ENCODE results near the gene CCDC183.
"Not testable (repeated sequence)": the region's sequence is repeated elsewhere in the genome, so short reads cannot be mapped to it uniquely, and the experiment has no call there.

Gene CCDC183

DNA sequence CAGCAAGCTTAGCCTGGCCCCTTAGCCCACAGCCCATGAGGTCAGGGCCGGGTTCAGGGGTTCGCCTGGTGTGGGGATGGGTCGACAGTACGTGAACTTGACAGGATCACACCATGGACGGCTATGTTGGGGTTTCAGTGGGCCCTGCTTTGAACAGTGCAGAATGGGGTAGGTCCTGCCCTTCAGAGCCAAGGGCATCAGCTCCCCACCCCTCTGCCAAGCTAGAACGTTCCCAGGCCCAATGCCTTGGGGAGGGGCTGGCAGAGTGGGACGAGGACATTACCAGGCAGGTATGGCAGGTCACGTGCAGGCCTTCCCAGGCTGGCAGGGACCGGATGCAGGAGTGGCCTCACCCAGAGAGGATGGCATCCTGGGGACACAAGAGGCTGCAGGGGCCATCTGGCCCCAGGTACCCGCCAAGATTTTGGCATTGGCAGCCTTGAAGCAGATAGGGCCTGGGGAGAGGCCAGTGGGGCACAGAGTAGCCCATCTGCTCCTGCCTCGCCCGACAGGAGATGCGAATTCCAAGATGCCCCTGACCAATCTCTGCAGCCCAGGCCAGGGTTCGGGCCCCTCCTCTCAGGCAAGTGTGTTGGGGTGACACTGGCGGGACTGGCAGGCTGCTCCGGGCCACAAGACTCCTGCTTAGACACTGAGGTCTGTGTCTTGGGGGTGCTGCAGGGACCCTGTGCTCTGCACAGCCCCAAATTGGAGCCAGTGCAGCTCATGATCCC is 45.7 kb downstream of the CCDC183 start:
- DNase-seq; in situ Hi-C loops (cut with HindIII; ENCODE audit: low pct_ligation_motif_present, low pct_unique_long_range_greater_than_20kb, low sequenced_read_pairs): not testable (repeated sequence)

DNA sequence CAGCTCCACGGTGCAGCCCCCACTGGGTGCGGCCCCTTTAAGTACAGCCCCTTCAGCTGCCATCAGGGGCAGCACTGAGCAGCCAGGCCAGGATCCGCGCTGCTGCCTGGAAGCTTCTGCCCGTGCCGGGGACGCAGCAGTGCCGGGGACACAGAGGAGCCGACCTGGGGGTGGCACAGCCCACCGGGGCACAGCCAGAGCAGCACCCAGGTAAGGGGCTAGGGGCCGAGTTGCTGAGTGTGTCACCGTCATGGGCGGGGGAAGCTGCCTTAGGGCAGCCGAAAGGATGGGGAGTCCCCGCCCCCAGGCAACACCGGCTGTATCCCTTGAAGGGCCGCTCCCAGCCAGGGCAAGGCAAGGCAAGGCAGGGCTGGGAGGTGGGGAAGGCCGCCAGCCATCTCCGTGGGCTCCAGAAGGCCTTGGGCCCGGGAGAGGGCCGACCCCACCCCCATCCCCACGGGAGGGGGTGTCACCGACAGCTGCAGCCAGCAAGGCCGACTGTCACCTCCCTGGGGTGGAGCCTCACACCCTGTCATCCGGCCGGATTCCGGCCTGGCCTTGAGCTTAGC is 46.3 kb downstream of the CCDC183 start, which contains the start of gene AJM1:
Gene AJM1 (plus strand): TSS at position 99 of the 569 bp plus-strand sequence. CDS start 1,937 bp downstream, outside the sequence.
- DNase-seq: peak; percentile 70
- in situ Hi-C loops (cut with HindIII; ENCODE audit: low pct_ligation_motif_present, low pct_unique_long_range_greater_than_20kb, low sequenced_read_pairs): not testable (repeated sequence)

DNA sequence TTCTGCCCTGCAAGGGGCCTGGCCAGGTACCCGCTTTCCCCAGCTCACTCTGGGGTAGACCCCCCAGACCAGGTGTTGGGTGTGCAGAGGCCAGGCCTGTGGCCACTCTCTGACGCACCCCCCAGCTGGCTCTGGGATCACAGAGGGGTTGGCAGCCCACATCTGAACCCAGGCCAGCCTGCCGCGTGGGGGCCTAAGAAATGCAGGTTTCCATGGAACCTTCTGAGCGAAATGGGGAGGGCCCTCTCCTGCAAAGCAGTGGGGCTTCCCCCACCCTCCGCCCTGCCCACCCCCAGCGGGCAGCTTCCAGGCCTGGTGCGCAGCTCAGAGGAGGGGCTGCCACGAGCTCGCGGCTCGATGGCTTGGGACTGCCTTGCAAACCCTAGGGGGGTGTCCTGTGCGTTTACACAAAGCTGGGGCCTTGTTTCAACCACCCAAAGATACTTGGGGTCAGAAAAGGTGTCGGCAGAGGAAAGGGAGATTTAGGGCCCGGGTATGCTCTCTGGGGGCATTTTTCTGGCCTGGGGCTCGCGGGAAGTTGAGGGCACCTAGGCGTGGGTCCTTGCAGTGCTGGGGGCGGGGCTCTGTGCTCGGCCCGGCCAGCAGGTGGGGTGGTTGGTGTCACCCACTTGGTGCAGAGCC is 47.1 kb downstream of the CCDC183 start:
- in situ Hi-C loops (cut with HindIII; ENCODE audit: low pct_ligation_motif_present, low pct_unique_long_range_greater_than_20kb, low sequenced_read_pairs); DNase-seq: not testable (repeated sequence)

DNA sequence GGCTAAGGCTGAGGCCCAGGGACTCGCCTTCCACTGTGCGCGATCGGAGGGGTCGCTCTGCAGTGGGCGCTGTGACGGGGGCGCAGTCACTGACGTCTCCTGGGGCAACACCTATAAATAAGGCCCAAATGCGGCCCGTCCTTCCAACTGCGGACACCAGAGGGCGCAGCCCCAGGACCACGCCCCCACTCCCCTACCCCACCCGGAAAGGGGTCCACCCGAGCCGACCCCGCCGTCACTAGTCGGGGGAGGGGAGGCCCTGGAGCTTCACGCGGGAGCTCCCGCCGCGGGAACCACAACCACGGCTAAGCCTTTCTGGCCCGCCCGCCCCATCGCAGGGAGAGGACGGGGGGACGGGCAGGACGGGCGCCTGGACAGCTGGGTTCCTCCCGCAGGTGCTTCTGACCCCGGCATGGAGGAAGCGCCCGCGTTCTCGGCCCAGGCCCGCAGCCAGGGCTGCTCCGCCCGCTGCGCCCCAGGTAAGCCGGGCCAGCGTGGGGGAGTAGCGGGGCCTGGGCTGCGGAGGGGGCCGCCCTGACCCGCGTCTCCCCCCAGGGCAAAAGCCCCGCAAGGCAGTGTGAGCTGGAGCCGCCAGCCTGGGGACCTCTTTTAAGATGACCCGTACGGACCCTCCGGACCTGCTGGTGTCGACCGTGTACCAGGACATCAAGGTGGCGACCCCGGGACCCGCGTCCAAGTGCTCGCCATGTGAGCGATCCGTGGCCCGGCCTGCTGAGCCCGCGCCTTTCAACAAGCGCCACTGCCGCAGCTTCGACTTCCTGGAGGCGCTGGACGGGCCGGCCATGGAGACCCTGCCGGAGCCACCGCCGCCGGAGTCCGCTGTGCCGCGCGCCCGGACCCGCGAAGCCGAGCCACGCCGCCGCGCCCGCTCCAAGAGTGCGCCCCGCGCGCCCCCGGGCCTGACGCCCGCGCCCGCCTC is 47.9 kb downstream of the CCDC183 start:
- peak; percentile 25 for DNase-seq
- in situ Hi-C loops (cut with HindIII; ENCODE audit: low pct_ligation_motif_present, low pct_unique_long_range_greater_than_20kb, low sequenced_read_pairs): not testable (repeated sequence)

DNA sequence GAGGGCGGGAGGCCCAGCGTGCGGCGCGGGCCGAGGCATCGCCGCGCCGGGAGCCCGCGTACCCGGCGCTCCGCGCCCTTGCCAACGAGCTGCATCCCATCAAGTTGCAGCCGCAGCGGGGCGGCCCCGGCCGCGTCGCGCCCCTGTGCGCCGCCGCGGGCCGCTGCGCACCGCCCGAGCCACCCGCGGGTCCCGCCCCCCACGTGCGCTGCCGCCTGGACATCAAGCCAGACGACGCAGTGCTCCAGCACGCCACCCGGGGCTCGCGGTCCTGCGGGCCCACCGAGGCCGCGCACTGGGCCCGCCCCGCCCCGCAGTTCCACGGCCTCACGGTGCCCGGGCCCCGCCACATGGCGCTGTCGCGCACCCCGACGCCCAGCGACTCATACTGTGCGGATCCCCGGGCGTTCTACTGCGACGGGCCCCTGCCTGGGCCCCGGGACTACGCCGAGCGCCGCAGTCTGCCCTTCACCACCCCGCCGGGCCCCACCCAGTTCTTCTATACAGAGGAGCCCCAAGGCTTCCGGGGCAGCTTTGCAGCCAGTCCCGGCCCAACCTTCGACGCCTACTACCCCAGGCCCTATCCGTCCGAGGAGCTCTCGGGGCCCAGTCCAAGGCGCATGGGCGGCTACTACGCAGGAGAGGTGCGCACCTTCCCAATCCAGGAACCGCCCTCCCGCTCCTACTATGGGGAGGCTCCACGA is 48.8 kb downstream of the CCDC183 start:
- in situ Hi-C loops (cut with HindIII; ENCODE audit: low pct_ligation_motif_present, low pct_unique_long_range_greater_than_20kb, low sequenced_read_pairs): no loop called here
- DNase-seq: no peak

DNA sequence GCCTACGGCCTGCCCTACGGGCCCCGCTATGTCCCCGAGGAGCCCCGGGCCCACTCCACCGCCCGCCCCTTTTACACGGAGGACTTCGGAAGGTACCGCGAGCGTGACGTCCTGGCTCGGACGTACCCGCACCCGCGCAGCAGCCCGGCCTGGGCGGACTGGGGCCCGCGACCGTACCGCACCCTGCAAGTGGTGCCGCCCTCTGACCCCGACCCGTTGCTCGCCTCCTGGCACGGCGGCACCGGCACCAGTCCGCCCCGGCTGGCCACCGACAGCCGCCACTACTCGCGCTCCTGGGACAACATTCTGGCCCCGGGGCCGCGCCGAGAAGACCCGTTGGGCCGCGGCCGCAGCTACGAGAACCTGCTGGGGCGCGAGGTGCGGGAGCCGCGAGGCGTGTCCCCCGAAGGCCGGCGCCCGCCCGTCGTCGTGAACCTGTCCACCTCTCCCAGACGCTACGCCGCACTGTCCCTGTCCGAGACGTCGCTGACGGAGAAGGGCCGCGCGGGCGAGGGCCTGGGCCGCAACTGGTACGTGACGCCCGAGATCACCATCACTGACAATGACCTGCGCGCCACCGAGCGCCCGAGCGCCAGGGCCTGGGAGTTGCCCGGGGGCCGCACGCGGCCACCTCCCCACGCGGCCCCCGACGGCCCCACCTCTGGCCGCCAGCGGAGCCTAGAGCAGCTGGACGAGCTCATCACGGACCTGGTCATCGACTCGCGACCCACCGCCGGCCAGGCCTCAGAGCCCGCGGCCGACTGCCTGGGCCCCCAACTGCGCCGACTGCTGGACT is 49.5 kb downstream of the CCDC183 start:
- no peak for DNase-seq
- in situ Hi-C loops (cut with HindIII; ENCODE audit: low pct_ligation_motif_present, low pct_unique_long_range_greater_than_20kb, low sequenced_read_pairs): no loop called here

DNA sequence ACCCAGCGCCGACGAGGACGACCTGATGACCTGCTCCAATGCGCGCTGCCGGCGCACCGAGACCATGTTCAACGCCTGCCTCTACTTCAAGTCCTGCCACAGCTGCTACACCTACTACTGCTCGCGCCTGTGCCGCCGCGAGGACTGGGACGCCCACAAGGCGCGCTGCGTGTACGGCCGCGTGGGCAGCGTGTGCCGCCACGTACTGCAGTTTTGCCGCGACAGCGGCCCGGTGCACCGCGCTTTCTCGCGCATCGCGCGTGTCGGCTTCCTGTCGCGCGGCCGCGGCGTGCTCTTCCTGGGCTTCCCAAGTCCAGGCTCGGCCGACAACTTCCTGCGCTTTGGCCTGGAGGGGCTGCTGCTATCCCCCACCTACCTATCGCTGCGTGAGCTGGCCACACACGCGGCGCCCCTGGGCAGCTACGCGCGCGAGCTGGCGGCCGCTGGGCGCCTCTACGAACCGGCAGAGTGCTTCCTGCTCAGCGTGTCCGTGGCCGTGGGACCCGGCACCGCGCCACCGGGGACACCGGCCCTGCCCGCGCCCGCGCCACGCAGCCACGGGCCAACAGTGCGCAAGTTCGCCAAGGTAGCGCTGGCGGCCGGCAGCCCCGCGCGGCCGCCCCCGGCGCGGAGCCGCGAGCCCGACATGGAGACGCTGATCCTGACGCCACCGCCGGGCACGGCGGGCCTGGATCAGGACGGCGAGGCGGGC is 50.4 kb downstream of the CCDC183 start:
- no peak for DNase-seq
- in situ Hi-C loops (cut with HindIII; ENCODE audit: low pct_ligation_motif_present, low pct_unique_long_range_greater_than_20kb, low sequenced_read_pairs): no loop called here

DNA sequence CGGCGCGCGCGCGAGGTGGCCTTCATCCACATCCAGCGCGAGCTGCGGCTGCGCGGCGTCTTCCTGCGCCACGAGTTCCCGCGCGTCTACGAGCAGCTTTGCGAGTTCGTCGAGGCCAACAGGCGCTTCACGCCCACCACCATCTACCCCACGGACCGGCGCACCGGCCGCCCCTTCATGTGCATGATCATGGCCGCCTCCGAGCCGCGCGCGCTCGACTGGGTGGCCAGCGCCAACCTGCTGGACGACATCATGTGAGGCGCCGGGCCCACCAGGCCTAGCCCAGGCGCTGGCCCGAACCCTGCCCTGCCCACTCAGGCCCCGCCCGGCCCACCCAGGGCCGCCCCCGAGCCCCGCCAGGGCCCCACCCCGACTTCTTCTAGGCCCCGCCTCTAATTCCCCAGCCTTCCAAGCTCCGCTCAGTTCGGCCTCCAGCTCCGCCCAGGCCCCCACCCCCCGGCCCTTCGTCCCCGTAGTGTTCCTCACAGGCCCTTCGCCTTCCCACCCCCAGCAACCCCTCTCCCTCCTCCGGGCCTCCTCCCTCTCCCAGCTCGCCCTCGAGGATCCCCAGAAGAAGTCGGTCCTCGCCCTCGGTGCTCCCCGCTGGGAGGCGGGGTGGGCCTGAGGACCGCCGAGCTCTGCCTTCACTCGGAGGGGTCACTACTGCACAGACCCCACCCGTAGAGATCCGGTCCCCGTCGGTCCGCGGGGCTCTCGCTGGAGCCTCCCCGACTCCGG is 51.1 kb downstream of the CCDC183 start:
- in situ Hi-C loops (cut with HindIII; ENCODE audit: low pct_ligation_motif_present, low pct_unique_long_range_greater_than_20kb, low sequenced_read_pairs): no loop called here
- peak; percentile 54 for DNase-seq

DNA sequence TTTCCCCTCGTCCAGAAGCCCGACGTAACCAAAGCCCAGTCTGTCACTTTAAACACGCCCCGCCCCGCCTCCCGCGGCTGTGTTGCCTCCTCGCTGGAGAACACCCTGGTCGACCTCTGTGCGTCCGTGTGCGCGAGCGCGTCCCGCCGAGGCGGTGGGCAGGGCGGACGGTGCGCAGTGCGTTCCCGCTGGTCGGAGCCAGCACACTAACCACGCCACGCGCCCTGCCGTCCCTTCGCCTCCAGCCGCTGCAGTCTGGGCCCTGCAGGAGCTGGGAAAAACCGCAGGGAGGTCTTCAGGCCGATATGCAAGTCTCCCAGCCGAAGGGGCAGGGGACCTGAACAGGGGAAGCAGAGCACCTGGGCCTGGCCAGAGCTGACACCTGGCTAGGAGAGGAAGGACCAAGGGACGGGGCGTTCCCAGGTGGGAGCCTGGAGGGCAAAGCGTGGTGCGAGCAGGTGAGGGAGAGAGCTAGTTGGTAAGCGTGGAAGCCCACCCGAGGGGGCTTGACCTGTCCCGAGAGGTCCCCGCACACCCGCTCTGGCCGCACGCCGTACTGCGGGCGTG is 51.8 kb downstream of the CCDC183 start:
- in situ Hi-C loops (cut with HindIII; ENCODE audit: low pct_ligation_motif_present, low pct_unique_long_range_greater_than_20kb, low sequenced_read_pairs): no loop called here
- peak; percentile 81 for DNase-seq

DNA sequence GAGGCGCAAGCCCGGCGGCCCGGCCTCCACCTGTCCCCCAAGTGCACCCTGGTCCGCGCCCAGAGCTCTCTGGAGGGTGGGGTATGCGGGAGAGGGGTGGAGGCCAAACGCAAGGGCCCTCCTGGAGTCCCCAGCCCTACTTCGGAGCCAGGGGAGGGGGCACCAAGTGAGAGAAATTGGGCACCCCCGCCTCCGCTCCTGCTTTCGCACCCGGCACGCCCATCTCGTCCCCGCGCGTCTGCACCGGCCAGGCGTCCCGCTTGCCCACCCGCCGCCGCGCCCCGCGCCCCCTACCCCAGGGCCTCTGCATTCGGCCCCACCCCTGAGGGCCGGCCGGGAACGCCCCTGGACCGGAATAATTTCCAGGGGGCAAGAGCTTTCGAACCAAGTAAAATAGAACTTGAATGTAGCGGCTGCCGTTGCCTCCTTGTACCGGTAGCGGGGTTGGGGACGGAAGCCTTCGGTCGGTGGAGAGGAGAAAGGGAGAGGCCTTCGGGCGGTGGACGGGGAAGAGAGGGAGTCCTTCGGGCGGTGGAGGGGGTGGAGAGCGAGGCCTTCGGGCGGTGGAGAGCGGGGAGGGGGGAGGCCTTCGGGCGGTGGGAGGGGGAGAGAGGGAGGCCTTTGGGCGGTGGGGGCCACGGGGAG is 52.4 kb downstream of the CCDC183 start:
- peak; percentile 51 for DNase-seq
- in situ Hi-C loops (cut with HindIII; ENCODE audit: low pct_ligation_motif_present, low pct_unique_long_range_greater_than_20kb, low sequenced_read_pairs): no loop called here

DNA sequence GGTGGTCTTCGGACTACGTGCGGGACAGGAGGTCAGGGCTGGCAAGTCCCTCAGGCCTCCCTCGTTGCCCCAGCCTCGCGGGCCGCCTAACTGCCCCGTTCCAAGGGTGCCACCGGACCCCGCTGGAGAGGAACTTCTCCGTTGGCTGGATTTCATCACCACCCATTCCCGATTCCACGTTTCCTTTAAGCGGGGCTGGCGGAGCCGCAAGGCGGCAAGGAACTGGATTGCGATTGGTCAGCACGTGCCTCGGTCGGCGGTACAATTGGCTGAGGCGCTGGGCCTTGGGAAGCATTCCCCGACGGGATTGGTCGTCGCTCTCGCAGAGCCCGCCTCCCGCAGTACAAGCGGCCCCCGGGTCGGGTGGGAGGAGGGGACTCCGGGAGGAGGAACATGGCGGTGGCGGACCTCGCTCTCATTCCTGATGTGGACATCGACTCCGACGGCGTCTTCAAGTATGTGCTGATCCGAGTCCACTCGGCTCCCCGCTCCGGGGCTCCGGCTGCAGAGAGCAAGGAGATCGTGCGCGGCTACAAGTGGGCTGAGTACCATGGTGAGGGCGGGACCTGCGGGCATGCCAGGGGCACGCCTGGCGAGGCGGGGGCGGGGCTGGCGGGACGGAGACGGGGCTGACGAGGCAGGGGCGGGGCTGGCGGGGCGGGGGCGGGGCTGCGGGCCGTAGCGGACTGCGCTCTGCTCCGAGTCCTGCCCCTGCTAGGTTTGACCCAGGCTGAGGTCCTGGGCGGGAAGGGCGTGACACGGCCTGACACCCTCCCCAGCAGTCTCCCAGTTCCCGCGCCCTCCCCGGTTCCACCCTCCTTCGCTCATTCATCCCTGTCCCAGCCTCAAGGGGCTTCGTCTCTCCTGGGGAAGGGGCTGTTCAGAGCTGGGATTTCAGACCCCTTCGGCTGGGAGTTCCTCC is 53.2 kb downstream of the CCDC183 start, which contains the start of gene PHPT1:
Gene PHPT1 (plus strand): TSS at position 372 of the 922 bp plus-strand sequence. CDS start 22 bp downstream, at position 394.
- in situ Hi-C loops (cut with HindIII; ENCODE audit: low pct_ligation_motif_present, low pct_unique_long_range_greater_than_20kb, low sequenced_read_pairs): no loop called here
- DNase-seq: peak; percentile 98

DNA sequence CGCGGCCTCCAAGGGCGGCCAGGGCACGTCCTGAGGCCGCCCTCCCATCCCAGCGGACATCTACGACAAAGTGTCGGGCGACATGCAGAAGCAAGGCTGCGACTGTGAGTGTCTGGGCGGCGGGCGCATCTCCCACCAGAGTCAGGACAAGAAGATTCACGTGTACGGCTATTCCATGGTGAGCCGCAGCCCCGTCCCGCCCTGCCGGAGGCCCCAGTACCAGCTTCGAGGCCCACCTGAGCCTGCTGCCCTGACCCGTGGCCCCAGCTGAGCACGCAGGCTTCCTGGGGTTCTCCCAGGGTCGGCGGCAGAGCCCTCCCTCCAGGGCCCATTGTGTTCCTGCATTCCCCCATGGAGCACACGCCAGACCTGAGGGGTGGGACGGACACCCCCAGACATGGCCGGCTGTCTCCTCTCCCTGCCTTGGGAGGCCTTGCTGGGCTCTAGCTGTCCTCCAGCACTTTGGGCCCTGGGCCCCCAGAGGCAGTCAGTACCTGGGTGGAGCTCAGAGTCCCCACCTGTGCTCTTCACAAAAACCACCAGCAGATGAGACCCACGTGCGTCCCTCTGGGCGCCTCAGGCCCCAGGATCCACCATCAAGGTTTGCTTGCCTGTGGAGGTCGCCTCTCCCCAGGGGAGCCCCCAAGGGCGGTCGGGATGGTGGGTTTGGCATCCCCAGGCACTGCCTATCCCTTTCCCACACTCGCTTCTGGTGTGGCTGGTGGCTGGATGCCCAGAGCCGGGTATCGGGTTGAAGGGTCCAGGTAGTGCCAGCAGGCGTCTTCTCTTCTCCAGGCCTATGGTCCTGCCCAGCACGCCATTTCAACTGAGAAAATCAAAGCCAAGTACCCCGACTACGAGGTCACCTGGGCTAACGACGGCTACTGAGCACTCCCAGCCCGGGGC is 54.1 kb downstream of the CCDC183 start:
- DNase-seq: no peak
- in situ Hi-C loops (cut with HindIII; ENCODE audit: low pct_ligation_motif_present, low pct_unique_long_range_greater_than_20kb, low sequenced_read_pairs): no loop called here

Measured in ACHN (cell line).